ENCODE measurements around the gene STEAP3. TPM values are rescaled to one million over a fixed set of nuclear protein-coding genes. Genes with fewer than 3 reads are reported as not detected.

Gene STEAP3, protein sequence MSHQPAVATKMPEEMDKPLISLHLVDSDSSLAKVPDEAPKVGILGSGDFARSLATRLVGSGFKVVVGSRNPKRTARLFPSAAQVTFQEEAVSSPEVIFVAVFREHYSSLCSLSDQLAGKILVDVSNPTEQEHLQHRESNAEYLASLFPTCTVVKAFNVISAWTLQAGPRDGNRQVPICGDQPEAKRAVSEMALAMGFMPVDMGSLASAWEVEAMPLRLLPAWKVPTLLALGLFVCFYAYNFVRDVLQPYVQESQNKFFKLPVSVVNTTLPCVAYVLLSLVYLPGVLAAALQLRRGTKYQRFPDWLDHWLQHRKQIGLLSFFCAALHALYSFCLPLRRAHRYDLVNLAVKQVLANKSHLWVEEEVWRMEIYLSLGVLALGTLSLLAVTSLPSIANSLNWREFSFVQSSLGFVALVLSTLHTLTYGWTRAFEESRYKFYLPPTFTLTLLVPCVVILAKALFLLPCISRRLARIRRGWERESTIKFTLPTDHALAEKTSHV
- 6.0 TPM for polyA plus RNA-seq (2013)

DNA sequence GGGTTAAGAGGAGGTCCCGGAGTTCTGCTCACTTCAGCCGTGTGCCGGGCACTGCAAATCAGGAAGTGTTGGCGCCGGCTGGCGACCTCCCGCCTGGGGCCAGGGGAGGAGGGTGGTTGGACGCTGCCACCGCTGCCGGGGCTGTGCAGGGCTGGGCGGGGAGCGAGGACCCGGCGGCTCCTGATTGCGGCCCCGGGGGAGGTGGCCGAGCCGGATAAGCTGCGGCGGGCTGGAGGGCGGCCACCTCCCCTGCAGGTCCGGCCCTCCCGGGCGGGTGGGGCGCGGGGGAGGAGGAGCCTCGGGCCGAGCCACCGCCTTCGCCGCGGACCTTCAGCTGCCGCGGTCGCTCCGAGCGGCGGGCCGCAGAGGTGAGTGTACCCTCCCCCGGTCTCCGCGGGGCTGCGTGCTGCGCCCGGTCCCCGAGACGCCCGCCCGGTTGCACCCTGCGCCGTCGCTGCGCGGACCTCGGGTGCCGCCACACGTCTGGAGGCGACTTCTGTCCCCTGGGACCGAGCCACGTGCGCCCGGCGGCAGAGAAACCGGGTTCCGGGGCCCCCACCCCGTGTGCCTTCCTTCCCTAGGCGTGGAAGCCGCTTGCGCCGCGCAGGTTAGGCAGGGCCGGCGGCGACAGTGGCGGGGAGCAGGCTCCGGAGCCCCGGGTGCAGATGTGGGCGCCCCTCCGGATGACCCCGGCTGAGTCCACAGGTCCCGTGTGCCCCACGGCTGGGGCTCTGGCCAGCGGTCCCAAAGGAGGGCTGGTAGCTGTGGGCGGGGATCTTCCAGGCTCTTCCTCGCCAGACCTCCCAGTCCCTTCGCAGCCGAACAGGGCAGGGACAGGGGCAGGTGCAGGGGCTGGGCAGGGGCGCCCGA is at the start of gene STEAP3:
TSS of gene STEAP3 (plus strand) at position 314 of the 870 bp plus-strand sequence. CDS start 7,179 bp downstream, outside the sequence.
- Histone ChIP-seq H3K36me3 (ENCODE audit: control insufficient read depth in 4 of 4, insufficient read depth in 4 of 4, low read length in 3 of 4) (peaks cover 0 to 3% (median 0%) of the 10 kb centered on the region in 4 experiments), H3K9me3 (ENCODE audit: control extremely low read depth in 1 of 5, control insufficient read depth in 4 of 5, insufficient read depth in 2 of 5, low read depth in 1 of 5, low read length in 4 of 5) (no peaks in the 10 kb centered on the region), H3K27ac (ENCODE audit: insufficient read depth in 1 of 2, low read depth in 1 of 2, low read length in 2 of 2, poor library complexity in 1 of 2, severe bottlenecking in 2 of 2) (no peak within 1 kb of the TSS), H3K27me3 (replicated peaks in 2 of 5; ENCODE audit: control insufficient read depth in 4 of 5, insufficient read depth in 5 of 5, low read length in 4 of 5) (peaks cover 0 to 12% (median 0%) of the 10 kb centered on the region in 5 experiments), H3K4me3 (ENCODE audit: control insufficient read depth in 1 of 7, extremely low read depth in 1 of 7, insufficient read depth in 4 of 7, low read depth in 2 of 7, low read length in 6 of 7) (peak within 1 kb of the TSS; percentile 27 to 77 (median 65)), H3K4me1 (ENCODE audit: control extremely low read depth in 1 of 4, control insufficient read depth in 4 of 4, insufficient read depth in 4 of 4, low read length in 3 of 4) (peaks cover 0 to 24% (median 15%) of the 10 kb centered on the region in 4 experiments)
- WGBS (ENCODE audit: insufficient coverage), result under 1% methylated on average over 73 of the region's 89 CpGs
- DNase-seq, result peak; percentile 44 to 79 (median 66)
- CTCF ChIA-PET, result no interaction called here
- POLR2A ChIA-PET, result no interaction called here

DNA sequence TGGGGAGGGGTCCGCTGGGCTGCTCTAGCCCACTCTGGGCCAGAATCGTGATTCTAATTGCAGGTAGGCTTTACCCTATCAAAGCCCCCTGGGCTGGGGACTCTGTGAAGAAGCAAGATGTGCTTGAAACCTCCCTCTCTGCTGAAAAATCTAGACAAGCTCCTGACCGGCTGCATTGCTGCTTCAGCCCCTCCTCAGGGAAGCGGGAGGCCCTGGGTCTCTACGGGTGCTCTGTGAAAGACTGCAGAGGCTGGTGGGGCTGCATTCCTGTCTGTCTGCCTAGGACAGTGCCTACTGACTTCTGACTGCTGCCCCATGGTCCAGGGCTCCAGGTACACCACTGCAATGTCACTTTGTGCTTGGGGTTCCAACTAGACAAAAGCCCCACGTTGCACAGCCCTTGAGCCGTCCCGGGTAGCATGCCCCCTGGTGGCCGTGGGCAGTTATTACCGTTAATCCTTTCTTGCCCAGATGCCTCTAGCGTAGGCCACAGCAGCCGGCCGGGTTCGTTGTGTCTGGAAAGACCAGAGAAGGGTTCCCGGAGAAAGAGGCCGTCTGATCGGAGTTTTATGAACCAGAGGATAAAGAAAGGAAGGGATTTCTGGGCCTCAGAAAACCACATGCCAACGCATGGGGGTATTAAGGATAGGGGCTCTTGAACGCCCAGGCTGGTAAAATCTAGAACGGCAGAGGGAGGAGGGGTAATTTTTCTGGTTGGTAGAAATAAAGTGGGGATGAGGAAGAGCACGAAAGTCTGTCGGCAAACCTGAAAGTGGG is 49.2 kb upstream of the STEAP3 start:
- H3K4me1 ChIP-seq (ENCODE audit: control extremely low read depth in 1 of 4, control insufficient read depth in 4 of 4, insufficient read depth in 4 of 4, low read length in 3 of 4), result no peaks in the 10 kb centered on the region
- H3K4me3 ChIP-seq (ENCODE audit: control insufficient read depth in 1 of 7, extremely low read depth in 1 of 7, insufficient read depth in 4 of 7, low read depth in 2 of 7, low read length in 6 of 7), result no peak overlapping the region
- no peak overlapping the region for H3K27ac ChIP-seq (ENCODE audit: insufficient read depth in 1 of 2, low read depth in 1 of 2, low read length in 2 of 2, poor library complexity in 1 of 2, severe bottlenecking in 2 of 2)
- peak; percentile 45 to 72 (median 60) for DNase-seq
- H3K27me3 ChIP-seq (replicated peaks in 2 of 5; ENCODE audit: control insufficient read depth in 4 of 5, insufficient read depth in 5 of 5, low read length in 4 of 5), result peaks cover 0 to 6% (median 0%) of the 10 kb centered on the region in 5 experiments
- WGBS (ENCODE audit: insufficient coverage), result 67% methylated on average over 22 of the region's 22 CpGs
- H3K36me3 ChIP-seq (ENCODE audit: control insufficient read depth in 4 of 4, insufficient read depth in 4 of 4, low read length in 3 of 4), result no peaks in the 10 kb centered on the region
- CTCF ChIA-PET, result interaction anchor here (0.6 to 5.0 kb wide), 5 partner anchors 14 to 292 kb away, joined by 3 to 43 read pairs (median 3); no protein-coding TSS in a partner anchor
- H3K9me3 ChIP-seq (ENCODE audit: control extremely low read depth in 1 of 5, control insufficient read depth in 4 of 5, insufficient read depth in 2 of 5, low read depth in 1 of 5, low read length in 4 of 5), result no peaks in the 10 kb centered on the region
- POLR2A ChIA-PET, result no interaction called here

DNA sequence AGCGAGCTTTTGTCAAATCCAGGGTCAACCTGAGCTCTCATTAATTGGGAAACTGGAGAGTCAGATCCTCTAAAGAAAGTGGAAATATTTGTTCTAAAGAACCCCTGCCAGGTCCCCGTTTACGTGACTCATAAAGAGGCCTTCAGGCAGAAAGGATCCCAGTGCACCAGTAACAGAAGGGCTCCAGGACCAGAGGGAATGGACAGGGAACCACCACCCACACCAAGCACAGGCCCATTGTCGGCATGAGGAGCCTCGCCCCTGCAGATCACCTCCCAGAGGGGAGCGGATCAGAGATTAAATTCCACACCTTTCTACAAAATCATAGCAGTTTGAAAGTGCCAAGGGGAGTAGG is 48.7 kb upstream of the STEAP3 start:
- Histone ChIP-seq H3K27me3 (replicated peaks in 2 of 5; ENCODE audit: control insufficient read depth in 4 of 5, insufficient read depth in 5 of 5, low read length in 4 of 5) (peaks cover 0 to 3% (median 0%) of the 10 kb centered on the region in 5 experiments), H3K27ac (ENCODE audit: insufficient read depth in 1 of 2, low read depth in 1 of 2, low read length in 2 of 2, poor library complexity in 1 of 2, severe bottlenecking in 2 of 2) (no peak overlapping the region), H3K9me3 (ENCODE audit: control extremely low read depth in 1 of 5, control insufficient read depth in 4 of 5, insufficient read depth in 2 of 5, low read depth in 1 of 5, low read length in 4 of 5) (no peaks in the 10 kb centered on the region), H3K36me3 (ENCODE audit: control insufficient read depth in 4 of 4, insufficient read depth in 4 of 4, low read length in 3 of 4) (no peaks in the 10 kb centered on the region), H3K4me3 (ENCODE audit: control insufficient read depth in 1 of 7, extremely low read depth in 1 of 7, insufficient read depth in 4 of 7, low read depth in 2 of 7, low read length in 6 of 7) (no peak overlapping the region), H3K4me1 (ENCODE audit: control extremely low read depth in 1 of 4, control insufficient read depth in 4 of 4, insufficient read depth in 4 of 4, low read length in 3 of 4) (no peaks in the 10 kb centered on the region)
- DNase-seq, result no peak
- ChIA-PET CTCF (interaction anchor here (0.6 to 5.0 kb wide), 7 partner anchors 12 to 292 kb away, joined by 3 to 43 read pairs (median 3); no protein-coding TSS in a partner anchor), POLR2A (no interaction called here)
- 92% methylated on average over 3 of the region's 6 CpGs for WGBS (ENCODE audit: insufficient coverage)

DNA sequence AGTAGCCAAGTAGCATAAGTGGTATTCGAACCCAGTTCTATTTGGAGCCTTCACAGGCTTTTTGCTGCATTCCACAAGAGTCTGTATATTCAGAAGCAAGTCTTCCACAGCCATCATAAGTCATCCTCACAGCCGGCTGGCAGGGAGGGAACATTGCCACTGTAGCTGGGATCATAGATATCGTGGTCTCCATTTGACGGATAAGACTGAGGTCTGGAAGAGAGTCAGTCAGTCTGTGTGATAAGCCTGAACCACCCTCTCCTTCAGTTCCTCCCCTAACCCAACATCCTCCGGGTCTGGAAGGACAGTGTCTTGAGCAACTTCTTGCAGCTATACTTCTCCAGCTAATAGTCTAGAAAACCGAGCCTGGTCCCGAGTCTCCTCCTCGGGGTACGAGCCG is 48.1 kb upstream of the STEAP3 start:
- no peaks in the 10 kb centered on the region for H3K36me3 ChIP-seq (ENCODE audit: control insufficient read depth in 4 of 4, insufficient read depth in 4 of 4, low read length in 3 of 4)
- no peaks in the 10 kb centered on the region for H3K4me1 ChIP-seq (ENCODE audit: control extremely low read depth in 1 of 4, control insufficient read depth in 4 of 4, insufficient read depth in 4 of 4, low read length in 3 of 4)
- no peak overlapping the region for H3K27ac ChIP-seq (ENCODE audit: insufficient read depth in 1 of 2, low read depth in 1 of 2, low read length in 2 of 2, poor library complexity in 1 of 2, severe bottlenecking in 2 of 2)
- ChIA-PET POLR2A (no interaction called here), CTCF (interaction anchor here (0.6 to 5.0 kb wide), 7 partner anchors 9 to 293 kb away, joined by 3 to 43 read pairs (median 3); no protein-coding TSS in a partner anchor)
- DNase-seq, result peak in 1 of 3 donors; percentile 10
- peaks cover 0 to under 1% (median 0%) of the 10 kb centered on the region in 5 experiments for H3K27me3 ChIP-seq (replicated peaks in 2 of 5; ENCODE audit: control insufficient read depth in 4 of 5, insufficient read depth in 5 of 5, low read length in 4 of 5)
- H3K9me3 ChIP-seq (ENCODE audit: control extremely low read depth in 1 of 5, control insufficient read depth in 4 of 5, insufficient read depth in 2 of 5, low read depth in 1 of 5, low read length in 4 of 5), result no peaks in the 10 kb centered on the region
- no peak overlapping the region for H3K4me3 ChIP-seq (ENCODE audit: control insufficient read depth in 1 of 7, extremely low read depth in 1 of 7, insufficient read depth in 4 of 7, low read depth in 2 of 7, low read length in 6 of 7)
- WGBS (ENCODE audit: insufficient coverage), result 95% methylated on average over 8 of the region's 10 CpGs

DNA sequence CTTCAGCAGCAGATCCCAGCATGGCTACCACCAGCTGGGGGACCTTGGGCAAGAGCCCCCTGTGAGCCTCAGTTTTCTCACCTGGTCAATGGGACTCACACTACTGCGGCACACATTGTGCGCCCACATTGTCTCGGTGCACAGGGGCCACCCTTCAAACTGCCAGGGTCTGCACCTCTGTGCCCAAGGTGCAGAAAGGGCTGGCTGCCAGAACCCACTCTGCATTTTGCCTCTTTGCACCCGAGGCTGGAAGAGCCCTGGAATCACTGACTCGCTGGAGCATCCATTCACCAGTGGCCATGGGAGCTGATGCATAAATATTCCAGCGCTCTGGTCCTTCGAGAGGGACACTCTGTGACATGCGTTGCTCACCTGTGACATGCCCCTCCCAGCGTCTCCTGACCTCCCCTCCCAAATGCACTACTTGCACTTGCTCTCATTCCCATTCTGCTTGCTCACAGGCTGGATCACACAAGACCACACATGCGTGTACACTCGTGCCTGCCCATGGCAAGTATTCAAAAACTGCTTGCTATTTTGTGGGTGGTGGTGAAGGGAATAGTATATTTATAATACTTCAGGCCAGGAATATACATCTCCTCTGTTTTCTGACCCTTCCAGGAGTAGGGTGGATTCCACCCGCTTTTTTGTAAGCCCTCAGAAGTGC is 46.3 kb upstream of the STEAP3 start:
- Histone ChIP-seq H3K4me3 (ENCODE audit: control insufficient read depth in 1 of 7, extremely low read depth in 1 of 7, insufficient read depth in 4 of 7, low read depth in 2 of 7, low read length in 6 of 7) (no peak overlapping the region), H3K27ac (ENCODE audit: insufficient read depth in 1 of 2, low read depth in 1 of 2, low read length in 2 of 2, poor library complexity in 1 of 2, severe bottlenecking in 2 of 2) (no peak overlapping the region), H3K27me3 (replicated peaks in 2 of 5; ENCODE audit: control insufficient read depth in 4 of 5, insufficient read depth in 5 of 5, low read length in 4 of 5) (no peaks in the 10 kb centered on the region), H3K36me3 (ENCODE audit: control insufficient read depth in 4 of 4, insufficient read depth in 4 of 4, low read length in 3 of 4) (no peaks in the 10 kb centered on the region), H3K9me3 (ENCODE audit: control extremely low read depth in 1 of 5, control insufficient read depth in 4 of 5, insufficient read depth in 2 of 5, low read depth in 1 of 5, low read length in 4 of 5) (no peaks in the 10 kb centered on the region), H3K4me1 (ENCODE audit: control extremely low read depth in 1 of 4, control insufficient read depth in 4 of 4, insufficient read depth in 4 of 4, low read length in 3 of 4) (no peaks in the 10 kb centered on the region)
- ChIA-PET CTCF (no interaction called here), POLR2A (no interaction called here)
- 92% methylated on average over 9 of the region's 12 CpGs for WGBS (ENCODE audit: insufficient coverage)
- no peak for DNase-seq

DNA sequence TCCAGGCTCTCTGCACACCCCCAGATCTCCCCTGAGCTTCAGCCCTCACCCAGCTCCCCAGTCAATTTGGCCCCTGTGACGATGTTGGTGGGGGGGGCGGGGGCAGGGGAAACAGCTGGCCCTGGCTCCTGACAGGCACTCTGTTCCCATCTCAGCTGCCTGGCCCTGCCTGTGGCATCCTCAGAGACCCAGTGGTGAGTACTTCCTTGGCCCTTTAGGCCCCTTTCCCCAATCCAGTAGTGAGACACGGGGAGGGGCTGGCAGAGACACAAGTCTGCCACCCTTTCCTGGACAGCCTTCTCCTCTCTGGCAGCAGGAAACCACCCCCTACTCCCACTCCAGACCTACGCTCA is 45.8 kb upstream of the STEAP3 start:
- ChIA-PET POLR2A (no interaction called here), CTCF (no interaction called here)
- Histone ChIP-seq H3K9me3 (ENCODE audit: control extremely low read depth in 1 of 5, control insufficient read depth in 4 of 5, insufficient read depth in 2 of 5, low read depth in 1 of 5, low read length in 4 of 5) (no peaks in the 10 kb centered on the region), H3K27me3 (replicated peaks in 2 of 5; ENCODE audit: control insufficient read depth in 4 of 5, insufficient read depth in 5 of 5, low read length in 4 of 5) (no peaks in the 10 kb centered on the region), H3K27ac (ENCODE audit: insufficient read depth in 1 of 2, low read depth in 1 of 2, low read length in 2 of 2, poor library complexity in 1 of 2, severe bottlenecking in 2 of 2) (no peak overlapping the region), H3K4me1 (ENCODE audit: control extremely low read depth in 1 of 4, control insufficient read depth in 4 of 4, insufficient read depth in 4 of 4, low read length in 3 of 4) (no peaks in the 10 kb centered on the region), H3K4me3 (ENCODE audit: control insufficient read depth in 1 of 7, extremely low read depth in 1 of 7, insufficient read depth in 4 of 7, low read depth in 2 of 7, low read length in 6 of 7) (no peak overlapping the region), H3K36me3 (ENCODE audit: control insufficient read depth in 4 of 4, insufficient read depth in 4 of 4, low read length in 3 of 4) (no peaks in the 10 kb centered on the region)
- no peak for DNase-seq
- WGBS (ENCODE audit: insufficient coverage), result 53% methylated on average over 3 of the region's 4 CpGs

Measured in common myeloid progenitor, CD34-positive (primary cell).